NCI-H146 treated with DMSO at 0.1 percent for 48 hours (cell line): ENCODE results near the gene TSPAN32.

ENCODE experiments used
- DNase-seq: peaks from one replicate; lab custom pipeline; 2025; ENCODE audit not compliant: unreplicated experiment; lab: John Stamatoyannopoulos, UW

Gene TSPAN32

DNA sequence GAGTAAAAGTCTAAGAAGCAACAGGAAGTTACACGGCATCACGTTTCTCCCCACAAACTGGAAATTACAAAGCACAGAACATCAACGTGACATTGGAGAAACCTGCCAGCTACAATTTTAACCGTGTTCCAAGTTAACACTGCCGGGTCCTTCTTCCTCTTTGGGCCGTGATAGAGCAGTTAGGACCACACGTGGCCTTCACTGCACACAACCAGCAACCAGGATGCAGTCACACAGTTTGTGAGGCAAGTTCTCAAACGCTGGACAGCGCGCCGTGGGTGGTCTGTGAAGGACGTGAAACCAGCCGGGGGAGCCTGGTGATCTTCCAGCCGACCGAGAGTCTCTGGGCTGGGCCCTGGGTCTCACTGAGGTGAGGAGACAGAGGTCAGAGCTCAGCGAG lies 14.7 kb upstream of the TSPAN32 start:
- DNase-seq, result no peak

DNA sequence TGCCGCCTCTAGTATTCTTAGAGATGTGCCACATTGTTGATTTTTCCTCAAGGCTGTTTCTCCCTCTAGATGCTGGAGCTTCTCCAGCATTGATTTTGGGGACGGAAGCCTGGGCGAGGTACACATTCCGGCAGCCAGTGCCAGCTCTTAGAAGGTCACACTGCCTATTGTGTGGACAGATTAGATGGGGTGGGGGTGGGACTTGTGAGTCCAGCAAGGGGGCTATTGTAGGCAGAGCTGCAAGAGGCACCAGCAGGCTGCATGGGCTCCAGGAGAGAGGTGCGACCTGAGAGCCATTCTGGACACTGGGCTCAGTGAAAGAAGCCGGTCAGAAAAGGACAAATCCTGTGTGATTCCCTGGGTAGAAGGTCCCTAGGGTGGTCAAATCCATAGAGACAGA lies 12.5 kb upstream of the TSPAN32 start:
- no peak for DNase-seq

DNA sequence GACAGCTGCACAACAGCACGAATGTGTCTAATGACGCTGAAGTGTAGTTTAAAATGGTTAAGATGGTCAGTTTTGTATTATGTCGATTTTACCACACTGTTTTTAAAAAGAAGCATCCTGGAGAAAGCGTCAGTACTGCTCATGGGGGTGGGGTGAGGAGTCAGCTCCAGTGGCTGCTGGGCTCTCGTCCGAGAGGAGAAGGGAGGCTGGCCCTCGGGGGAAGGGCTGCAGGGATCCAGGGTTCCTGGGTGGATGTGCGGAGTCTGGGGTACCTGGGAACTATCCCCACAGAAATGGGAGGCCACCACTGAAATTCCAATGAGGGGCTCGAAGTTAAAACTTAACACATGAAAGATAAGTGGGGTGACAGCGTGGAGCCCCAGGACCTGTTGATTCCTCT lies 12.0 kb upstream of the TSPAN32 start:
- no peak for DNase-seq

DNA sequence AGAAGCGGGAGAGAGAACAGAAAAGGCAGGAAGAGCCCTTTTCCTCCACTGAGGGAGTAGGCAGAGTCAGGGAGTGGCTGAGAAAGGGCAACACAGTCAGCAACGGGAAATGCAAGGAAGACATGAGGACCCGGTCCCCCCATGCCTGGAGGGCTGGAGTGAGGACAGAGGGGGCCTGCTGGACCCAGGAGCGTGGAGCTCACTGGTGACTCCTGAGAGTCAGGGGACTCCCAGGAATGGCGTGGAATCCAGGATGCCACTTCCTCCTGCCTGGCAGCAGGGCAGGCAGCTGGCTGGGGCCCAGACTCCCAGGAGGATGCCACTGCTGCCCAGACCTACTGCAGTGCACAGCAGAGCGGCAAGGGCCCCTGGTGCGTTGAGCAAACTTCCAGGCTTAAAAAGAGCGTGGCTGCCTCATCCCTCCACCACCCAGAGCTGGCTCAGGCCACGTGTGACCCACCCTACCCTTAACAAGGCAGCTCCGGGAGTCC lies 11.4 kb upstream of the TSPAN32 start:
- DNase-seq, result no peak

DNA sequence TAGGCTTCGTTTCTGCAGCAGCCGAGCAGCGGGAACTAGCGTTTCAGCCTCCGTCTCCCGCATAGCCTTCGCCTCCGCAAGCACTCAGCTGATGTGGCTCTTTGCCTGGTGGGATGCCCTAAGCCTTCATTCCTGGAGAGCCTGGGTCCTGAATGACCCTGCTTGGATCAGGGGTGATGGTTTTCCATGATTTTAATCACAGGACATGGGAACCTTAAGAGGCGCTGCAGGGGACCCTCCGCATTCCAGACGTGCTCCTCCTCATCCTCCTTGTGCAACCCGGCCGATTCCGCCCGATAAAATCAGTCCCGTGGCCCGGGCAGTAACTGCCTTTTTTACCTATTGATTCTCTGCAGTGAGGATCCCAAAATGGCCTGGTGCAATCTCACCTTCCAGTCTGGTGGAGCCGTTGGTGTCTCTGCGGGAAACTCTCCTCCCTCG lies 8.3 kb upstream of the TSPAN32 start:
- no peak for DNase-seq

DNA sequence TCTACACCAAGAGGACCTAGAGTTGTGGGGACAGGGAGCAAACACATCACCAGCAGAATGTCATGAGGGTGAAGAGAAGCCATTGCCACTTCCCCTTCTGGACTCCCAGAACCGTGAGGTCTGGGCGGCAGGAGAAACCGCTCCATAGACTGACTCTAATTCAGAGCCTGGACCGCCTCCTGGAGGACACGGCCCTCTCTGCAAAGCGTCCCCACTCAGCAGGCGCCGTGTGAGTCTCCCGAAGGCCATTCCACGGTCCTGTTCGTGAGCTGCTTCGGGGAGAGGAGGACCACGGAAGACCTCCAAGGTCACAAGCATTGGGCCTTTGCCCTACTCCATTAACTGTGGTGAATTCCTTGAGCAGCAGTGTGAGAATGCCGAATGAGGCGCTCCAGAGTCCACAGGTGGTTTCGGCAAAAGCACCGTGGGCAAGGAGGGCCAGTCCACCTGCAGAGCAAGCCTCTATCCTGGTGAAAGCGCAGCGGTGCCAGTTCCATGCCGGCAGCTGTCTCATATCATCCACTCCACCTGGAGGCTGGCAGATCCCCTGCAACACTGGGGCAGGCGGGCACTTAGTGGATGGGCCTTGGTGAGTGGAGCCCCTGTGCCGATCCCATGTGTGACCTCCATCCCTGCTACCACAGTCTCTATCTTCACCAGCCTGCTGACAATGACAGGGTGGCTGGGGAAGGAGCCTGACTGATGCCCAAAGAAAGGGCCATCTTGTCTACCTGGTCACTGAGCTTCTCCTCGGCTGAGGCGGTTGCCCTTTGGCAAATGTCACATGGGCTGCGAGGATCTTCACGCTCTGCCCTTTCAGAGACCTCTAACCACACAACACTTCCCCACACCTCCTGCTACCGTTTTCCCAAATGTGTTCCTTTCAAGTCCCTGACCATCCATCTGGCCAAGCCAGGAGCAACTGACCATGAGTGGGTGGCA lies 7.6 kb upstream of the TSPAN32 start:
- no peak for DNase-seq

DNA sequence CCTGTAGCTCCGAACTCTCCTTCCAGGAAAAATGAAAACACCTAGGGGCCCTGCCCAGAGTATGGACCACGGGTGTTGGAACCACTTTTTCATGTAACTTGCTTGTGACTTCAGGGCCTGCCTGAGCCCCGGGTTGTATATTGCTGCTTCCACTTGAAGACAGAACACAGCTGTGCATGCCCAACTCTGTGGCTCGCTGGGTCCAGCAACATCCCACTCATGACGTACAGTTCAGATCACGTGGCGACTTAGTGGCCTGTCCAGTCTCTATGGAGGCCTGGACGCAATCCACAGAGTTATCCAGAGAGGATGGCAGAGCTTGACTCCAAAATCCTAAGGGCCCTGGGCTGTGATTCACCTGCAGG lies 6.9 kb upstream of the TSPAN32 start:
- DNase-seq, result no peak

DNA sequence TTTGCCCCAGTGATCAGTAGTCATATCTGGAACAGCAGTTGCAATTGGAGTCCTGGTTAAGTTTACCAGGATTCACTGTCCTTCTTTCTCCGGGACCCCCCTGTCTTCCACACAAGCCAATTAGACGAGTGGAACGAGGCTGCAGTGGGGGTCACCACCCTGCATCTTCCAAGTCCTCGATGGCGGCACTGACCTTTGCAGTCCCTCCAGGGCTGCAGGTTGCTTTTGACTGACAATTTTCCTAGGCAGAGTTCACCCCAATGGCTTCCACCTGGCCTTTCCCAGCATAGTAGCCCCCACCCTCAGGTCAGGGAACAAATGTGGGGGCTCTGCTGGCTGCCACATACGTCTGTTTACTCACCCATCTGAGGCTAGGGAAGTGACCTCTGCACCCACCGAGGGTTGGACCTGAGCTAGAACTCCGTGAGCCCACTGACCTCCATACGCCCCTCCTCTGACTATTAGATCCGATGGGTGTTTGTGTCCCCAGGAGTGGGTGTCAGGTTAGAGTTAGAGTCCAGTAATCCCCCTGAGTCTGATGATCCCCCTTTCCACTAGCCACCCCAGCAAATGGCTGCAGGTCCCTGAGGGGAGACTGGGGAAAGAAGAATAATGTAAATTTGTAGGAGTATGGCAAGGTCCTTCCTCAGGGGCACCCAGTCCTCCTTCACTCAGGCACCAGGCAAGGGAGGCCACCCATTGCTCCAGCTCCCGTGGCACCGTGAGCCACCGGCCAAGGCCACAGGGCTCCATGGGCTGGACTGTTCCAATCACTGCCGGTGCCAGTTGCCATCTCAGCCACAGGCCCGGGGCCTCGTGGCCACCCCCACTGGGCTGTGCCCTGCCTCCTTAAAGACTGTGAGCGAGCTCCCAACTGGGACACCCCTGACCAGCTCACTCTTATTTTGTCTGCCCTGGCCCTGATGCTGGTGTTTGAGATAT lies 5.6 kb upstream of the TSPAN32 start:
- no peak for DNase-seq

DNA sequence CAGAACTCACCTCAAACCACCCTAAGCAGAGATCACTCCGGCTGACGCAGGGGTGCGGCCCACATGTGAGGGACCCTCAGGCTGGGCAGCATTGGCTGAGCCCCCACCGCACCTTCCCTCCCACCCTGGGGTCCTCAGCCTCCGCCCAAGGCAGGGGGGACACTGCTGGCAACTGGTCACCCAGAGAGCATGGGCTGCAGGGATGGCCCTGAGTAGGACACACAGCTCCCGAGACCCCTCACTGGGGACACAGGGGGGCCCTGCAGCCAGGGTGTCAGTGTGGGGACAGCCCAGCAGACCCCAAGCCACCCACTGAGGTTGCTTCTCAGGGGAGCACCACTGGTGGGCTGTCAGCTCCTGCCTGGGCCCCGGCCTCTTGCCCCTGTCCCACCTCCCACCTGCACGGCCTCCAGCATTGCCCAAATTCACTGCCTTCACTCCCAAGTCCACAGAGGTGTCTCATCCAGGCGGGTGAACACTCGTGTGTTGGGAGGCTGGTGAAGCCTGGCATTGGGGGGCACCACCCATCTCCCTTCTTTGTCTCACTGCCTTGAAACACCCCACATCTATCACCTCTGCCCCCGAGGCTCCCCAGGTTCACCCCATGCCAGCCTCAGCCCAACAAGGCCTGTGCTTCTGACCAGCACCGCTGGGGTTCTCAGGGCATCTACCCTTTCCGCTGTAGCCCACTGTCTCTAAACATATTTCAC lies 4.7 kb upstream of the TSPAN32 start:
- no peak for DNase-seq

DNA sequence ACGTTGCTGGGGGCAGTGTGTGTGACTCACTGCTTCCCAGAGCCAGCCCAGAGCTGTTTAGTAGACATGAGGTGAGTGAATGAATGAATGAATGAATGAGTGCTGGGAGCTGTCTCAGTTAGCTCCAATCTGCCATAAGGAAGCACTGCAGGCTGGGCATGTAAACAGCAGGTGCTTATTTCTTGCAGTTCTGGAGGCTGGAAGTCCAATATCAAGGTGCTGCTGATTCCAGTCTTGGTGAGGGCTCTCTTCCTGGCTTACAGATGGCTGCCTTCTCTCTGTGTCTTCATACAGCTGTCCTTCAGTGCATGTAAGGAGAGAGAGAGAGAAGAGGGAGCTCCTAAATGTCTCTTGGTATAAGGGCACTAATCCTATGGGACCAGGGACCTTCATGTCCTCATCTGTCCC lies 4.2 kb upstream of the TSPAN32 start:
- DNase-seq, result no peak

DNA sequence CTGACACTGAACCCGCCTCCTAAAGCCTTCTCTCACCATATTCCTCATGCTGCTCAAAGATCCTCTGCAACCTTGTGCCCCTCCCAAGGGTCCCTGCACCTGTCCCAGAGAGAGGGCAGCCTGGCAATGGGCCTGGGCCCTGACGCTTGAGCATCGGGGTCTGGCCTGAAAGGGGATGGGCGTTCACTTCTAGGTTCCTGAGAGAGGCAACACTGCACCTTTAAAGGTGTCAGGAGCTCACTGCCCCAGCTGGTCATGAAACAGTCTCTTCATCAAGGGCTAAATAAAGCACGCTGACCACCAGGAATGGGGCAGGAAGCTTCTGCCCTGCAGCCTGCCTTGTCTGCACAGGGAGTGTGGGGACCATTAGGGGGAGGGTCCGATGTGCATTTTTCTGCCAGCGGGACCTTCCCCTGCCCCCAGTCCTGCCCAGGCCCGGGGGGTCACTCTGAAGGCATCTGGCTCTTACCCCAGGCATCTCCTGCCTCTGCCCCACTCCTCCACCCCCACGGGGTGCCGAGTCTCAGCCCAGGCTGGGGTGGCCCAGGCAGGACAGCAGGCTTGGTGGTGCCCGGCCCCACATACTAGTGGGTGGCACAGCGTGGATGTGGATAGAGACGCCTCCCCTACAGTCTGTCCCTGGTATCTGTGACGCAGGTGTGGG lies 3.5 kb upstream of the TSPAN32 start:
- no peak for DNase-seq

DNA sequence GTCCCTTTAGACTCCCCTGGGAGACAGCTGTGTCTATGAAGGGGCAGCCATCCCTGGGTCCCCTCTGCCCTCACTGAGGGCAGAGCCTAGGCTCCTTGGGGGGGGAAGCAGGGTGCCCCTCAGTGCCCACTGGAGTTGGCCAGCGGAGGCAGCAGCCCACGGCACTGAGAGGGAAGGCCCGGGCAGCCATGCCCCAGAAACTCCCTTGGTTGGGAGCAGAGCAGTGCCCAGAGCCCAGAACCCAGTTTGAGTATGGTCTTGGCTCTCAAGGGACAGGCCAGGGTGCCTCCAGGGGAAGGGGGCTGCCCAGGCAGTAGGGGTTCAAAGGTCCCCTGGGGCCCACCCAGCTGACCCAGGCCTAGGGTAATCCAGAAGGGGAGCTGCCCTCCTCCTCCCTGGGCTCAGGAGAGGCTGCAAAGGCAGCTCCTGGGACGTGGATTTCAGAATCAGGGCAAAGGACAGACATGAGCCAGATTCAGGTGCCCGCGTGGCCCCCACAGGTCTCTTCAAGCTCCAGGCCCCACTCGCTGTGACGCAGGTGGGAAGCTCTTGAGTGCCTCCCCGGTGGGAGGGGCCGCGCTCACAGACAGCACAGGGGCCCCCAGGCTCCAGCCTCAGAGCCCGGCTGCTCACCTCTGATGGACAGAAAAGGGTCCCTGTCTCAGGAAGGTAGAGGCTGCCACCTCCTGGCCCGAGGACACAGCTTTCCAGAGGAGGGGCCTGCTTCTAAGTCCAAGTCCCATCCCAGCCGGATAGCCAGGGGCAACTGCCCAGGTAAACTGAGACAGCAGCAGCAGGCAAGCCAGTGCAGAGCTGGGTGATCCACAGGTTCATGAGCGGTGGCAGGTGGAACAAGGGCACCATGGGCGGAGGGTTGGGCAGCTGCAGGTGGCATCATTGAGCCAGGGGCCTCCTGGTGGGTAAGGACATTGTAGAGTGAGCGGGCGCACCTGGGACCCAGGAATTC lies 2.7 kb upstream of the TSPAN32 start:
- DNase-seq, result peak; percentile 40

DNA sequence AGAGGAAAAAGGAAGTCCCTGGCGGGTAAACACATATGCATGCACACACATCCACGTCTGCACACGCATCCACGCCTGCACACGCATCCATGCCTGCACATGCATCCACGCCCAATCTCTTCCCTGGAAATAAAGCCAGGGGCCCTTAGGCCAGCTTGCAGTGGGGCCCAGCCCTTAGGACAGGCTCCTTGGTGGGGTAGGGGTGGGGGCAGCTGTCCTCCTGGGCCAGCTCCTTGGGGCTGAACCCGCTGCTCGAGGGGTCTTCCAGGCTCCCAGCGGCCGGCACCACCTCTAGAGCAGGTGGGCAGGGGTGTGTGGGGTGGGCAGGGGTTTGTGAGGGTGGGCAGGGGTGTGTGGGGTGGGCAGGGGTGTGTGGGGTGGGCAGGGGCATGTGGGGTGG lies 2.0 kb upstream of the TSPAN32 start:
- no peak for DNase-seq

DNA sequence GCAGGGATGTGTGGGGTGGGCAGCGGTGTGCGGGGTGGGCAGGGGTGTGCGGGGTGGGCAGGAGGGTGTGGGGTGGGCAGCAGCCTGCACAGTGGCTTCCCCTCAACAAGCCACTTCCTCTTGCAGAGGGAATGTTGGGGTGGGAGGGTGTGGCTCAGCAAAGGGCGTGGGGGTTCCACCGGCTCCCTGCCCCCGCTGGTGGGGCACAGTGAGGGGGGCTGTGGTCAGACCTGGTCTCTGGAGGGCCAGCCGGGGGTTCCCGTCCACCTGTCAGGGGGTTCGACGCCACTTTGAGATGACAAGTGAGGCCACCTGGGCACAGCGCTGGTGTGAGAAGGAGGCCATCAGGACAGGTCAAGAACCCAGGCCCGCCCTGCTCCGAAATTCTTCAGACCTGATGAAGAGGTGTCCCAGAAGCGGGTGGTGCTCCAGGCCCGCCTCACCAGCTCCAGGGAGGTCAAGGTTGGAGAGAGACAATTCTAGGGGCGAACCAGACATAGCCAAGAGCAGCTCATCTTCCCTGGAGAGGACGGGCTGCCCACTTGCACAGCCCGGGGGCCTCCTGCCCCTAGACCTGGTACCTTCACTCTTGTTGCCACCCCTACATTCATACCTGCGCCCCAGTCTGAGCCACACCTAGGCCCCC lies 1.4 kb upstream of the TSPAN32 start:
- no peak for DNase-seq

DNA sequence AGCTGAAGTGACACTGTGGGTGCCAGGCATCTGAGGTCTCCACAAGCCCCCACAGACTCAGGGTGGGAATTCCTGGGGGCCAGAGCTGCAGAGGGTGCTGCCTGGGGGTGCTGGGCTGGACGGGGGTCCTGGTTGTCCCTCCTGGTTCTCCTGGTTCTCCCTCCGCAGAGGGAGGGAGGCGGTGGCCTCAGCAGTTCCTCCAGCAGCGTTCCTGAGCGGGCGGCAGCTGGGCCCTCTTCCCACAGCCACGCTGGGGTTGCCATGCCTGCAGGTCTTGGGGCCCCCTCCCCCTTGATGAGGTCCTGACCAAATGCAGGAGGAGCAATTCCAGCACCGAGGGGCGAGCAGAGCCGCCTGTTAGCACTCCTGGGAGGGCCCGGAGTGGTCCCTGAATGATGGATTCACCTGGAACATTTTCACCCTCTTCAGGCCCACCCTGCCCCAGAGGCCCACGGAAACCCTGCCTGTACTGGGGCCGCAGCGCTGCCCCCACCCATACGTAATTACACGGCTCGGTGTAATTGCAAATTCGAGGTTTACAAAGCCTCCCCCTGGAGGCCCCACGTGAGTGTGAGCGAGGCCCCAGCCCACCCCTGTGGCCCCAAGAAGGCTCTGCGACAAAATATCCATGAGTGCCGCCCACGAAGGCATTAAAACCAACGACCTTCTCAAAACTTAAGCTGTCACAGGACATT lies 730 bp upstream of the TSPAN32 start:
- no peak for DNase-seq

DNA sequence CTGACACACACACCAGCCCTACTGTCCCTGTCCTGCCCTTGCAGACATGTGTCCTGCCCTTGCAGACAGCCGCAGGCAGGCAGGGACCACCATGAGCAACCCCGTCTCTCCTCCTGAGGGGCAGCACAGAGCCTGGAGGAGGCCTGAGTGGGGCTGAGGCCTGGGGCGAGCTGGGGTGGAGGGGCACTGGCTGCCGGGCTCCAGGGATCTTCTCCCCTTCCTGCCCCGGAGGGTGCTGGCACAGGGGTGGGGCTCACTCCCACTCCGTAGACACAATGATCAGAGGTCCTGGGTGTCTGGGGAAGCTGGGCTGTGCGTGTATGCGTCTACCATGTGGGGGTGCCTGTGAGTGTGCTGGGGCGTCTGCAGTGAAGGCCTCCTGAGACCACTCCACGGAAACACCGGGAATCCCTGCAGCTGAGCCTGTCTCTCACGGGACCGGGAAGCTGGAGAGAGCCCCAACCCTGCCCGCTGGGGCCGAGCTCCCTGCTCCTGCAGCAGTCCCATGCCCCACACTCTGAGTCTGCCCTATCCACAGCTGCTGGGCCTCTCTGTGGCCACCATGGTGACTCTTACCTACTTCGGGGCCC lies 588 bp downstream of the TSPAN32 start:
- no peak for DNase-seq

DNA sequence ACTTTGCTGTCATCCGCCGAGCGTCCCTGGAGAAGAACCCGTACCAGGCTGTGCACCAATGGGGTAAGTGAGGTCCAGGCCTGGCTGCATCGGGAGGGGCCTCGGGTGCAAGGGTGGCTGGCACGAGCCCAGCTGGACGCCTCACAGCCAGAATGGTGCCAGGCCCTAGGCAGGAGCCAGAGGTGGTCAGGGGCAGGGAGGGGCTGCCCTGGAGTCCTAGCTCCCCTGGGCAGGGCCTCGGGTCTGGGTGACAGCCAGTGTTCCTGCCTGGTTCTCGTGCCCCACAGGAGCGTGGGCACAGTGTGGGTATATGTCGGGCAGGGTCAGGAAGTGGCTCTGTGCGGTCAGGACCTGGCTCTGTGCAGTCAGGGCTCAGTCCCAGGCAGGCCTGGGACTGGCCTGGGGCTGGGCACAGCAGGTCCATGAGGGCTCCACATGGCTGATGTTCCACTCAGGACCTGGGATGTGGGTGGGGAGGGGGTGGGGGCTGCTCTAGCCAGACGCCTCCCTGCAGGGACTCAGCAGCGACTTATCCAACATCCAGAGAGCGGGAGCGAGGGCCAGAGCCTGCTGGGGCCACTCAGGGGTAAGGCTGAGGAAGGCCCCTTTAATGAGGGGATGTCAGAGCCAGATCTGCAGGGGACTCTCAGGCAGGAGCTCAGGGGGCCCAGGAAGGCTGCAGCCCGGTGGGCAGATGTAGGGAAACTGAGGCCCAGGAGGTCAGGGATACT lies 1.2 kb downstream of the TSPAN32 start:
- no peak for DNase-seq
